B cell (primary cell): ENCODE data around the gene COL11A1.

Source experiments
- EZH2 ChIP-seq: IDR thresholded peaks from 2 replicates; pipeline ENCODE4 v1.6.1; 2012; ENCODE audit warnings: borderline replicate concordance, low read depth, mild to moderate bottlenecking, moderate library complexity, low read length; ENCODE audit not compliant: insufficient read depth, poor library complexity, severe bottlenecking
- TF ChIP-seq, protein P1 (sequence below): fragments of 200-600 bp; IDR thresholded peaks from one replicate; pipeline ENCODE4 v1.8.0; 2022; ENCODE audit warnings: antibody characterized with exemption, mild to moderate bottlenecking

DNA sequence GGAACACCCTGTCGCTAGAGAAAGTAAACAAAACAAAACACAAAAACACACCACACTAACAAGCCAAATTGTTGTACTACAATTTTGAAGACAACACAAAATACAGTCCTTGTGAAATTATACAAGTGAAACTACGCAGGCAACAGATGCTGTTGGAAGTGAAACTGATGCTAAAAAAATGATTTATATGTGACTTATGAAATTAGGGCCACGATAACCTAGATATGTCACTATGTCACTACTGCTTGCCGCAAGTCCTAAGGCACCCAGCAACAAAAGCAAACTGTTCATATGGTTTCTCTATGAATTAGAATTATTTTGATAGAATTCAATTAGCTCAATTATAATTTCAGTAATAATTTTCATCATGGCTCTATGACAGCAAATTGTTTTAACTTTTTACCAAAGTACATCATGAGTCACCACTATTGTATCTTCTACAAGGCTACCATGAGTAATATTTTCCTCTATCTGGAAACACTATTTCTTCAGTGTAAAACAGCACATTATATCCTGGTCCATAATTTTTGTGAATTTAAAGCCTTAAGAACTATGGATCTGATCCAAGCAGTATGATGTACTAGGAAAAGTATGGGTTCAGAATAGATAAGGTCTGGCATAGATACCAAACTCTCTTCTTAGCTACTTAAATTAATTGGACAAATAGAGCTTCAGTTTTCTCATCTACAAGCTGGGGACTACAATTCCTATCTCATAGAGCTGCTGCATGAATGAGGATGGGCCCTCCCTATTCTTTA, 216.3 kb downstream of the COL11A1 start:
- TF ChIP-seq, protein P1, sequence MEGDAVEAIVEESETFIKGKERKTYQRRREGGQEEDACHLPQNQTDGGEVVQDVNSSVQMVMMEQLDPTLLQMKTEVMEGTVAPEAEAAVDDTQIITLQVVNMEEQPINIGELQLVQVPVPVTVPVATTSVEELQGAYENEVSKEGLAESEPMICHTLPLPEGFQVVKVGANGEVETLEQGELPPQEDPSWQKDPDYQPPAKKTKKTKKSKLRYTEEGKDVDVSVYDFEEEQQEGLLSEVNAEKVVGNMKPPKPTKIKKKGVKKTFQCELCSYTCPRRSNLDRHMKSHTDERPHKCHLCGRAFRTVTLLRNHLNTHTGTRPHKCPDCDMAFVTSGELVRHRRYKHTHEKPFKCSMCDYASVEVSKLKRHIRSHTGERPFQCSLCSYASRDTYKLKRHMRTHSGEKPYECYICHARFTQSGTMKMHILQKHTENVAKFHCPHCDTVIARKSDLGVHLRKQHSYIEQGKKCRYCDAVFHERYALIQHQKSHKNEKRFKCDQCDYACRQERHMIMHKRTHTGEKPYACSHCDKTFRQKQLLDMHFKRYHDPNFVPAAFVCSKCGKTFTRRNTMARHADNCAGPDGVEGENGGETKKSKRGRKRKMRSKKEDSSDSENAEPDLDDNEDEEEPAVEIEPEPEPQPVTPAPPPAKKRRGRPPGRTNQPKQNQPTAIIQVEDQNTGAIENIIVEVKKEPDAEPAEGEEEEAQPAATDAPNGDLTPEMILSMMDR = no peak
- no peak for TF ChIP-seq EZH2
